Mesothelial cell of epicardium (in vitro differentiated cells): Measurements from ENCODE around the gene ADAMTS7. TPM values are rescaled to one million over a fixed set of nuclear protein-coding genes. Genes with fewer than 3 reads are reported as not detected.
"Not testable (repeated sequence)": the region's sequence is repeated elsewhere in the genome, so short reads cannot be mapped to it uniquely, and the experiment has no call there.

Source experiments
- DNase-seq, 2 experiments: peaks; one replicate each; pipeline ENCODE4 v3.0.0; 2021; ENCODE audit warnings: low spot score in 2 of 2; ENCODE audit not compliant: unreplicated experiment in 2 of 2
- H3K27ac Mint-ChIP-seq: 2 replicates; pipeline ENCODE4 v1.8.0; 2021; ENCODE audit warnings: mixed read lengths
- H3K27me3 Mint-ChIP-seq: 2 replicates; pipeline ENCODE4 v1.8.0; 2021; ENCODE audit warnings: low read depth, mixed read lengths
- H3K36me3 Mint-ChIP-seq: 2 replicates; pipeline ENCODE4 v1.8.0; 2021; ENCODE audit warnings: mixed read lengths
- H3K4me1 Mint-ChIP-seq: 2 replicates; pipeline ENCODE4 v1.8.0; 2021; ENCODE audit warnings: mixed read lengths
- H3K4me3 Mint-ChIP-seq: 2 replicates; pipeline ENCODE4 v1.8.0; 2021; ENCODE audit warnings: mild to moderate bottlenecking, moderate library complexity, mixed read lengths
- H3K9me3 Mint-ChIP-seq: 2 replicates; pipeline ENCODE4 v1.8.0; 2021; ENCODE audit warnings: mixed read lengths
- CTCF ChIP-seq: fragments of 200-600 bp; sonication (generic); IDR thresholded peaks from one replicate; pipeline ENCODE4 v1.5.0; 2021; ENCODE audit warnings: antibody characterized with exemption; ENCODE audit not compliant: unreplicated experiment
- total RNA-seq: library from RNA; stranded (reverse); gene quantifications from 3 replicates; pipeline ENCODE4 v1.2.1, GENCODE V29; 2021

Gene ADAMTS7
- total RNA-seq, 1 donor from 2014 or later: 101 TPM

GRCh38 chr15:78795043-78795442 is 16.2 kb downstream of the ADAMTS7 start:
- no peaks in the 10 kb centered on the region for H3K4me1 Mint-ChIP-seq
- no peak for TF ChIP-seq CTCF
- H3K36me3 Mint-ChIP-seq: peaks cover 9% of the 10 kb centered on the region
- H3K27me3 Mint-ChIP-seq: no peaks in the 10 kb centered on the region
- DNase-seq: no peak
- H3K4me3 Mint-ChIP-seq: no peak overlapping the region
- no peaks in the 10 kb centered on the region for H3K9me3 Mint-ChIP-seq
- no peak overlapping the region for H3K27ac Mint-ChIP-seq

GRCh38 chr15:78794446-78794845 is 16.8 kb downstream of the ADAMTS7 start:
- not testable (repeated sequence) for H3K4me3 Mint-ChIP-seq, H3K27me3 Mint-ChIP-seq, H3K9me3 Mint-ChIP-seq, H3K27ac Mint-ChIP-seq, DNase-seq, H3K4me1 Mint-ChIP-seq
- peaks cover 11% of the 10 kb centered on the region for H3K36me3 Mint-ChIP-seq

GRCh38 chr15:78791357-78791756 is 19.9 kb downstream of the ADAMTS7 start:
- peaks cover 16% of the 10 kb centered on the region for H3K36me3 Mint-ChIP-seq
- no peaks in the 10 kb centered on the region for H3K4me1 Mint-ChIP-seq
- no peaks in the 10 kb centered on the region for H3K27me3 Mint-ChIP-seq
- H3K9me3 Mint-ChIP-seq: no peaks in the 10 kb centered on the region
- no peak for TF ChIP-seq CTCF
- H3K4me3 Mint-ChIP-seq: no peak overlapping the region
- DNase-seq: no peak
- H3K27ac Mint-ChIP-seq: no peak overlapping the region

- no peak for TF ChIP-seq CTCF
- no peak for DNase-seq
- Mint-ChIP-seq H3K4me1 (no peaks in the 10 kb centered on the region), H3K27ac (no peak overlapping the region), H3K9me3 (peaks cover under 1% of the 10 kb centered on the region), H3K4me3 (no peak overlapping the region), H3K36me3 (peaks cover 25% of the 10 kb centered on the region), H3K27me3 (no peaks in the 10 kb centered on the region)
Observed at GRCh38 chr15:78790027-78790426, 21.2 kb downstream of the ADAMTS7 start.

- TF ChIP-seq CTCF: no peak
- Mint-ChIP-seq H3K4me3 (no peak overlapping the region), H3K27ac (no peak overlapping the region), H3K9me3 (peaks cover 4% of the 10 kb centered on the region), H3K27me3 (no peaks in the 10 kb centered on the region), H3K36me3 (peaks cover 29% of the 10 kb centered on the region), H3K4me1 (no peaks in the 10 kb centered on the region)
- DNase-seq: no peak
Observed at GRCh38 chr15:78789615-78790014, 21.6 kb downstream of the ADAMTS7 start.

GRCh38 chr15:78788016-78788660 is 23.1 kb downstream of the ADAMTS7 start:
- Mint-ChIP-seq H3K27me3 (no peaks in the 10 kb centered on the region), H3K4me3 (no peak overlapping the region), H3K9me3 (peaks cover 4% of the 10 kb centered on the region), H3K27ac (no peak overlapping the region), H3K4me1 (no peaks in the 10 kb centered on the region), H3K36me3 (peaks cover 33% of the 10 kb centered on the region)
- DNase-seq: no peak
- no peak for TF ChIP-seq CTCF

- DNase-seq, H3K27ac Mint-ChIP-seq, H3K4me3 Mint-ChIP-seq, H3K9me3 Mint-ChIP-seq, H3K27me3 Mint-ChIP-seq, H3K4me1 Mint-ChIP-seq: not testable (repeated sequence)
- H3K36me3 Mint-ChIP-seq: peaks cover 29% of the 10 kb centered on the region
Observed at GRCh38 chr15:78782402-78782801, 28.9 kb downstream of the ADAMTS7 start.

- H3K4me1 Mint-ChIP-seq, H3K4me3 Mint-ChIP-seq, H3K9me3 Mint-ChIP-seq, DNase-seq, H3K27ac Mint-ChIP-seq, H3K27me3 Mint-ChIP-seq: not testable (repeated sequence)
- peaks cover 25% of the 10 kb centered on the region for H3K36me3 Mint-ChIP-seq
Observed at GRCh38 chr15:78781381-78781780, 29.9 kb downstream of the ADAMTS7 start.

GRCh38 chr15:78779975-78780374 is 31.3 kb downstream of the ADAMTS7 start:
- H3K4me3 Mint-ChIP-seq, H3K27me3 Mint-ChIP-seq, H3K4me1 Mint-ChIP-seq, H3K27ac Mint-ChIP-seq, DNase-seq, H3K9me3 Mint-ChIP-seq: not testable (repeated sequence)
- peaks cover 20% of the 10 kb centered on the region for H3K36me3 Mint-ChIP-seq
